Measurements from ENCODE around the gene TMEM184C.

The TMEM184C gene

GRCh38 chr4:147617173-147617840 is at the start of gene TMEM184C:
Gene TMEM184C, plus strand, starts transcription at chr4:147617397. Its CDS starts 560 bp downstream, at chr4:147617957.
- DNase-seq, result peak; percentile 88

GRCh38 chr4:147570616-147571015 is 46.6 kb upstream of the TMEM184C start:
- DNase-seq, result no peak

- DNase-seq, result no peak
Observed at GRCh38 chr4:147571036-147571770, 46.0 kb upstream of the TMEM184C start.

GRCh38 chr4:147576084-147576483 is 41.1 kb upstream of the TMEM184C start:
- DNase-seq, result no peak

- DNase-seq, result no peak
Observed at GRCh38 chr4:147578051-147578476, 39.1 kb upstream of the TMEM184C start.

- no peak for DNase-seq
Observed at GRCh38 chr4:147578593-147578992, 38.6 kb upstream of the TMEM184C start.

- DNase-seq, result no peak
Observed at GRCh38 chr4:147580396-147580795, 36.8 kb upstream of the TMEM184C start.

- no peak for DNase-seq
Observed at GRCh38 chr4:147581606-147582350, 35.4 kb upstream of the TMEM184C start.

GRCh38 chr4:147582386-147583060 is 34.7 kb upstream of the TMEM184C start:
- no peak for DNase-seq

GRCh38 chr4:147583876-147584275 is 33.3 kb upstream of the TMEM184C start:
- no peak for DNase-seq

- DNase-seq, result no peak
Observed at GRCh38 chr4:147586032-147586431, 31.2 kb upstream of the TMEM184C start.

- DNase-seq, result no peak
Observed at GRCh38 chr4:147586637-147587036, 30.6 kb upstream of the TMEM184C start.

GRCh38 chr4:147587041-147587440 is 30.2 kb upstream of the TMEM184C start:
- no peak for DNase-seq

GRCh38 chr4:147589586-147589985 is 27.6 kb upstream of the TMEM184C start:
- no peak for DNase-seq

- peak; percentile 15 for DNase-seq
Observed at GRCh38 chr4:147590249-147590920, 26.8 kb upstream of the TMEM184C start.

- no peak for DNase-seq
Observed at GRCh38 chr4:147591106-147591505, 26.1 kb upstream of the TMEM184C start.

- DNase-seq, result no peak
Observed at GRCh38 chr4:147594107-147594506, 23.1 kb upstream of the TMEM184C start.

- no peak for DNase-seq
Observed at GRCh38 chr4:147594578-147594977, 22.6 kb upstream of the TMEM184C start.

GRCh38 chr4:147596377-147596776 is 20.8 kb upstream of the TMEM184C start:
- DNase-seq, result no peak

GRCh38 chr4:147596981-147597380 is 20.2 kb upstream of the TMEM184C start:
- DNase-seq, result no peak

- no peak for DNase-seq
Observed at GRCh38 chr4:147597561-147597960, 19.6 kb upstream of the TMEM184C start.

- DNase-seq, result no peak
Observed at GRCh38 chr4:147599206-147599605, 18.0 kb upstream of the TMEM184C start.

- DNase-seq, result no peak
Observed at GRCh38 chr4:147599769-147600168, 17.4 kb upstream of the TMEM184C start.
